CD1c-positive myeloid dendritic cell (primary cell): Measurements from ENCODE around the gene FTCDNL1.

Source experiments
- DNase-seq: peaks from one replicate; pipeline ENCODE4 v3.0.0-alpha.2; 2016; ENCODE audit errors: extremely low spot score

Gene FTCDNL1

GRCh38 chr2:199850718-199851500 lies at the start of gene FTCDNL1:
FTCDNL1 (minus strand) TSS chr2:199851192; CDS start chr2:199848962, 2,230 bp downstream.
- DNase-seq: peak; percentile 81

GRCh38 chr2:199896617-199897016 lies 45.6 kb upstream of the FTCDNL1 start:
- DNase-seq: no peak

GRCh38 chr2:199895406-199895805 lies 44.4 kb upstream of the FTCDNL1 start:
- DNase-seq: no peak

- DNase-seq: no peak
These were observed 32.7 kb upstream of the FTCDNL1 start for GRCh38 chr2:199883474-199884212.

- DNase-seq: no peak
These were observed 31.7 kb upstream of the FTCDNL1 start for GRCh38 chr2:199882667-199883066.

GRCh38 chr2:199875400-199875799 lies 24.4 kb upstream of the FTCDNL1 start:
- no peak for DNase-seq

GRCh38 chr2:199874209-199874608 lies 23.2 kb upstream of the FTCDNL1 start:
- DNase-seq: no peak

GRCh38 chr2:199870581-199870980 lies 19.6 kb upstream of the FTCDNL1 start:
- no peak for DNase-seq

- DNase-seq: no peak
These were observed 18.7 kb upstream of the FTCDNL1 start for GRCh38 chr2:199869653-199870052.

- DNase-seq: no peak
These were observed 18.2 kb upstream of the FTCDNL1 start for GRCh38 chr2:199869227-199869541.

- no peak for DNase-seq
These were observed 17.6 kb upstream of the FTCDNL1 start for GRCh38 chr2:199868431-199869226.

- no peak for DNase-seq
These were observed 14.9 kb upstream of the FTCDNL1 start for GRCh38 chr2:199865905-199866304.

- DNase-seq: peak; percentile 19
These were observed 11.8 kb upstream of the FTCDNL1 start for GRCh38 chr2:199862788-199863187.

- DNase-seq: peak; percentile 43
These were observed 10.3 kb upstream of the FTCDNL1 start for GRCh38 chr2:199861132-199861774.

- no peak for DNase-seq
These were observed 4.8 kb upstream of the FTCDNL1 start for GRCh38 chr2:199855812-199856211.

- DNase-seq: no peak
These were observed 891 bp upstream of the FTCDNL1 start for GRCh38 chr2:199851883-199852282.

- DNase-seq: peak; percentile 76
These were observed 464 bp upstream of the FTCDNL1 start for GRCh38 chr2:199851501-199851810.

GRCh38 chr2:199850218-199850717 lies 724 bp downstream of the FTCDNL1 start:
- peak; percentile 41 for DNase-seq

GRCh38 chr2:199848389-199849130 lies 2.4 kb downstream of the FTCDNL1 start:
- DNase-seq: no peak

- DNase-seq: peak; percentile 35
These were observed 3.7 kb downstream of the FTCDNL1 start for GRCh38 chr2:199847181-199847864.
